ENCODE data around the gene C9orf40.

C9orf40 gene

DNA sequence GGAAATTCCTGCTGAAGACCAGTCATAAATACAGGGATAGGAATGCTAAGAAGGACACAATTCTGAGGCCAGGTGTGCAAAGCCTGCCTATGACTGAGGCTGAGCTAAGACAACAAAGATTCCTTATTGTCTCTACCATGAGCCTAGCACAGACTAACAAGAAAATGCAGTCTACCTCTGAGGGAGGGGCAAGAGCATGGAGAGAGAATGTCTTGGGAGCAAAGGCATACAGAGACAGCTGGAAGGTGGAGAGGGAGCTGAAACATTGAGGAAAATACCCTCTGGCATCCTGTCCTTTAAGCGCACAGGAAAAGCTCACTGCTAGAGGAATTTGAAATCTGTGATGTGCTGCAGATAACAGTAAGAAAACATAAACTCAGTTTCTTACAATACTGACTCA lies 8.8 kb upstream of the C9orf40 start:
- FAIRE-seq, result no peak
- TF ChIP-seq POLR2AphosphoS5 (IDR thresholded peaks at IDR 0.05; ENCODE audit: low read depth, low read length) (no peak), TAF1 (IDR thresholded peaks at IDR 0.05; ENCODE audit: borderline replicate concordance, low read depth, low read length) (no peak), POLR2A (IDR thresholded peaks at IDR 0.05; ENCODE audit: low read depth, low read length) (no peak)
- no peak for DNase-seq (ENCODE audit: insufficient read length)

DNA sequence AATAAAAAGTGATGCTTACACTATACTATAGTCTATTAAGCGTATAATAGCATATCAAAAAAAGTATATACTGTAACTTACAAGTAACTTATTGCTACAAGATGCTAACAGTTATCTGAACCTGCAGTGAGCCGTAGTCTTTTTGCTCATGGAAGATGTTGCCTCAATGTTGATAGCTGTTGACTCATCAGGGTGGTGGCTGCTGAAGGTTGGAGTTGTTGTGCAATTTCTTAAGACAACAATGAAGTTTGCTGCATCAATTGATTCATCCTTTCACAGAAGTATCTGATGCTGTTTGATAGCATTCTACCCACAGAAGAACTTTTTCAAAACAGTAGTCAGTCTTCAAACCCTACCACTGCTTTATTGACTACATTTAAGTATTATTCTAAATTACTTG lies 7.8 kb upstream of the C9orf40 start:
- TF ChIP-seq POLR2A (IDR thresholded peaks at IDR 0.05; ENCODE audit: low read depth, low read length) (no peak), POLR2AphosphoS5 (IDR thresholded peaks at IDR 0.05; ENCODE audit: low read depth, low read length) (no peak), TAF1 (IDR thresholded peaks at IDR 0.05; ENCODE audit: borderline replicate concordance, low read depth, low read length) (no peak)
- FAIRE-seq (no peak), DNase-seq (ENCODE audit: insufficient read length) (no peak)

DNA sequence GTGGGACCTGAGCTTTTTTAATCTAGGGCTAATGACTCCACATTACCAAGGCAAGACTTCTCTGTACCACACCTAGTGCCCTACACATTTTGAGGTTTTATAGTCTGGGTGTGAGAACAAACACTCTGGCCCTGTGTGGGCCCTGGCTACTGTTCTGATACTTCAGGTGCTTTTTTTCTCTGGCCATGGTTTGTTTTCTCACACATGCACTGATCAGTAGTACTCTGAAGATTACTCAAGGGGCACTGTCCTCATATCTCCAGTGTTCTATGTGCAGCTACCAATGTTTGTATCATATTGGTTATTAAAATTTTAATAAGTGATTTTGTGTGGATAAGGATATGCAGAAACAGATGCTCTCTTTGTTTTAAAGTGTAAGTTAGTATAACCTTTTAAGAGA lies 5.9 kb upstream of the C9orf40 start:
- TF ChIP-seq TAF1 (IDR thresholded peaks at IDR 0.05; ENCODE audit: borderline replicate concordance, low read depth, low read length), result no peak
- no peak for TF ChIP-seq POLR2AphosphoS5 (IDR thresholded peaks at IDR 0.05; ENCODE audit: low read depth, low read length)
- TF ChIP-seq POLR2A (IDR thresholded peaks at IDR 0.05; ENCODE audit: low read depth, low read length), result no peak
- FAIRE-seq, result no peak
- DNase-seq (ENCODE audit: insufficient read length), result no peak

DNA sequence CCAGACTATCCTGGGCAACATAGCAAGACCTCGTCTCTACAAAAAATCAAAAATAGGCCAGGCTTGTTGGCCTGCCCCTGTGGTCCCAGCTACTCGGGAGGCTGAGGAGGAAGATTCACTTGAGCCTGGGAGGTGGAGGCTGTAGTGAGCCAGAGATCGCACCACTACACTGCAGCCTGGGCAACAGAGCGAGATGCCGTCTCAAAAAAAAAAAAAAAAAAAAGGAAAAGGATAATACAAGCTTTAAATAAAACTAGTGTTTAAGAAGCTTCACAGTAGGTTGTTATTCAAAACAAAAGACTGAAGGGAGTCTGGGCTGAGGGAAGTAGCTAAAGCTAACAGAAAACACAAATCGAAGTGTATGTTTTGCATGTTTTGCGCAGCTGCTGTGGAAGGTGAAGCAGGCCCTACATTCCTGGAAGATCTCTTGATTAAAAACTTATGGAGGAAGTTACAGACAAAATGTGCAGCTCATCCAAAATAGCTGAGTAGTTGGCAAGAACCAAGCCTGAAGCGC lies 581 bp upstream of the C9orf40 start:
- DNase-seq (ENCODE audit: insufficient read length) (no peak), FAIRE-seq (no peak)
- TF ChIP-seq POLR2A (IDR thresholded peaks at IDR 0.05; ENCODE audit: low read depth, low read length) (no peak), TAF1 (IDR thresholded peaks at IDR 0.05; ENCODE audit: borderline replicate concordance, low read depth, low read length) (no peak), POLR2AphosphoS5 (IDR thresholded peaks at IDR 0.05; ENCODE audit: low read depth, low read length) (no peak)

DNA sequence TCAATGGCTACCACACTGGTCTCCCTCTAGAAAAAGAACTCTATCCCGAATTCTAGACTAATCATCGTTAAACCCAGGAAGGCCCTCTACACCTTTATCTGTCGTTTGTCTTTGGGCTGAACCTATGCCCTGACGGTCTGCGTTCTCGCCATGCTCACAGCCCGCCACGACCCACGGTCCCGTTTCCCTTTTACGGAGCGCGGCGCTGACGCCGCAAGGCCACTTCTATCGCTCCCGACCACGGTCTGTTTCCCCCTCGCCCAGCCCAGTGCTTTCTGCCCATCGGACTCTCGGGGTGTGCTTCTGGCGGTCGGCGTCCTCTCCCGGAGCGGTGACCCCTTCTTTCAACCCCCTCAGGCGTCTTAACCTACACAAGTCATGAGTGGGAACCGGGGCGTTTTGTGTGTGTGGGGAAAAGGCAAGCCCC lies 974 bp downstream of the C9orf40 start:
- TF ChIP-seq TAF1 (IDR thresholded peaks at IDR 0.05; ENCODE audit: borderline replicate concordance, low read depth, low read length) (no peak), POLR2A (IDR thresholded peaks at IDR 0.05; ENCODE audit: low read depth, low read length) (no peak), POLR2AphosphoS5 (IDR thresholded peaks at IDR 0.05; ENCODE audit: low read depth, low read length) (no peak; the same call in 1 of the 2 replicates)
- FAIRE-seq (peak; percentile 88), DNase-seq (ENCODE audit: insufficient read length) (no peak)

DNA sequence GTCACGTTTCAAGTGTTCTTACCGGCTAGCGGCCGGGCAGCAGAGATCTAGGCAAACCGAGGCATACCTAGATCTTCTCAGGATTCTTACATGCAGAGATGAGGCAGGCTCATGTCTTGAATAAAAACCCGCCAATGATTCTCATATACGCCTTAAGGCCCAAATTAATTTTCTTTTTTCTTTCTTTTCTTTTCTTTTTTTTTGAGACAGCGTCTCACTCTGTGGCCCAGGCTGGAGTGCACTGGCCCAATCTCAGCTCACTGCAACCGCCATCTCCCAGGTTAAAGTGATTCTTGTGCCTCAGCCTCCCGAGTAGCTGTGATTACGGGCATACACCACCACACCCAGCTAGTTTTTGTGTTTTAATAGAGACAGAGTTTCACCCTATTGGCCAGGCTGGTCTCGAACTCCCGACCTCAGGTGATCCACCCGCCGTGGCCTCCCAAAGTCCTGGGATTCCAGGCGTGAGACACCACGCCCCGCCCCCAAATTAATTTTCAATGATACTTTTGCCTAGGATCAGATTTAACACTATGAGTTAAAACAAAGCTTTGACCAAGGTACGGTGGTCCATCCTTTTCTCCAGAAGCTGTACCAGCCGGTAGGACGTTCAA lies 1.5 kb downstream of the C9orf40 start:
- no peak for DNase-seq (ENCODE audit: insufficient read length)
- TF ChIP-seq TAF1 (IDR thresholded peaks at IDR 0.05; ENCODE audit: borderline replicate concordance, low read depth, low read length), result no peak
- no peak for FAIRE-seq

DNA sequence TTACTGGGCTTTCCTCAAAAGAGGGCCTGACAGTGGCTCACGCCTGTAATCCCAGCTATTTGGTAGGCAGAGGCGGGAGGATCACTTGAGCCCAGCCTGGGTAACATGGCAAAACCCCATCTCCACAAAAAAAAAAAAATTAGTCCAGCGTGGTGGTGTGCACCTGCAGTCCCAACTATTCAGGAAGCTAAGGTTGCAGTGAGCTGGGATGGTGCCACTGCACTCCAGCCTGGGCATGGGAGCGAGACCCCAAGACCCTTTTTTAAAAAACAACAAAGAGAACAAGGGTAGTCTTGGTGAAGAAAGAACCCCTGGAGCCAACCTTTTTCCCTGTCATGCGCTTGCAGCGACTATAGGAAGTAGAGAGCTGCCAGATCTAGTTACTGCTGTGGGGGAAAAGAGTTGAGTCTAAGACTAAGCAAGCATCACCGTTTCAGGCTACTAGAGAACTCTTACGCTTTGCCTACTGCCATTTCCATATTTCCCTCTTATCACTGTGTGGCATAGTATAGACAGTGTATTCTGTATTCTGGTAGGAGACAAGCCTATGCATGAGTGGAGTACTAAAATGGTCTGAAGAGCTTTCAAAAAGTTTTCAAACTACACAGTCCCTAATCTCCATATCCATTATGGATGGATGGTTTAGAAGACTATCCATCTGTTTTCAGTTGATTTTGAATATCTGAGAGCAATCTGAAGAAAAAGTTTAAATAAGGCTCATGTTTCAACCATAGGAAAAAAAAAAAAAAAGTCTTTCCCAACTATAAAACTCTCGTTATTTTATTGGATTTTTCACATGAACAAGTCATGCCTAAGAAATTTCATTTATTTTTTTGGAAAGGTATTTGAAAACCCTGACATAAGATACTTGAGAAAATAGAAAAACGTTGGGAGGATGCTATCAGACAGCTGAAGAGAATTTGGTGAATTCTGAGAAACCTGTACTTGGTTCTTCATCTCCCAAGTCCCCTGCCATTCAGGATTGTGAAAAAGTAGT lies 2.6 kb downstream of the C9orf40 start:
- DNase-seq (ENCODE audit: insufficient read length) (no peak), FAIRE-seq (no peak)
- no peak for TF ChIP-seq POLR2A (IDR thresholded peaks at IDR 0.05; ENCODE audit: low read depth, low read length)
- TF ChIP-seq POLR2AphosphoS5 (IDR thresholded peaks at IDR 0.05; ENCODE audit: low read depth, low read length), result no peak
- no peak for TF ChIP-seq TAF1 (IDR thresholded peaks at IDR 0.05; ENCODE audit: borderline replicate concordance, low read depth, low read length)

DNA sequence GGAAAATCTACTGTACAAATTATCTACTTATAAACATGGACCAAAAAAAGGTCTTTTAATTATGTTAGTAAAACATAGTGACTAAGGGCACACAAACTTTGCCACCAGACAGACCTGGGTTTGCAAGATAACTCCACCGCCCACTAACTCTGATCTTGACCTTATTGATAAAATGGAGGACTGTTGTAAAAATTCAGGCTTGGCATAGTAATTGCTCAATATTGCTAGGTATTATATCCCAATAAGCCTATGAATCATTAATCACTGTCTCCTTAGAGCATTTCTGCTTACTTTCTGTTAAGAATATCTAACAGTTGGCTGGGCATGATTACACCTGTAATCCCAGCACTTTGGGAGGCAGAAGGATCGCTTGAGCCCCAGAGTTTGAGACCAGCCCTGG lies 3.8 kb downstream of the C9orf40 start:
- FAIRE-seq, result no peak
- no peak for DNase-seq (ENCODE audit: insufficient read length)
- TF ChIP-seq POLR2AphosphoS5 (IDR thresholded peaks at IDR 0.05; ENCODE audit: low read depth, low read length) (no peak), TAF1 (IDR thresholded peaks at IDR 0.05; ENCODE audit: borderline replicate concordance, low read depth, low read length) (no peak), POLR2A (IDR thresholded peaks at IDR 0.05; ENCODE audit: low read depth, low read length) (no peak)

DNA sequence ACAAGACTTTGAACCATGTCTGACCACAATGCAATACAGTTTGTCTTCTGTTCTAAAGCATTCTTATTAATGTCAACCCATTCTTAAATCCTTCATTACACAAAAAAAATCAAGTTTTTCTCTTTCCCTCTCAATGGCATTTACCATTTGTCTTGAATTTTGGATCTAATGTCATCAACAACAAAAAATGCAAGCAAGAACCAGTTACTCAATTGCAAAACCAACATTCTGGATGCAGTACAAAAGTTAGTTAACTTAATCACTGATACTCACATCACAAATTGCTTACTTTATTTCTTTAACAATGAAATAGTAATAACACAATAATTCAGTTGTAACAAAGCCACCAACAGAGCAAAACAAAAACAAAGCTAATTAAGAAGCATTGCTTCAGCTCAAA lies 6.0 kb downstream of the C9orf40 start:
- FAIRE-seq (no peak), DNase-seq (ENCODE audit: insufficient read length) (no peak)
- TF ChIP-seq POLR2A (IDR thresholded peaks at IDR 0.05; ENCODE audit: low read depth, low read length) (no peak), POLR2AphosphoS5 (IDR thresholded peaks at IDR 0.05; ENCODE audit: low read depth, low read length) (no peak), TAF1 (IDR thresholded peaks at IDR 0.05; ENCODE audit: borderline replicate concordance, low read depth, low read length) (no peak)

DNA sequence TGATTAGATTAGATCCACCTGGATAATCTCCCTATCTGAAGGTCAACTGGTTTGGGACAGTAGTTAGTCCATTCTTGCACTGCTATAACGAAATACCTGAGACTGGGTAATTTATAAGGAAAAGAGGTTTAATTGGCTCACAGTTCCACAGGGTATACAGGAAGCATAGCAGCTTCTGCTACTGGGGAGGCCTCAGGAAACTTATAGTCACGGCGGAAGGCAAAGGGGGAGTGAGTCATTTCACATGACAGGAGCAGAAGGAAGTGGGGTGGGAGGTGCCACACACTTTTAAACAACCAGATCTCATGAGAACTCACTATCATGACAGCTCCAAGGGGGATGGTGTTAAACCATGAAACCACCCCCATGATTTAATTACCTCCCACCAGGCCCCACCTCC lies 9.9 kb downstream of the C9orf40 start:
- TF ChIP-seq POLR2AphosphoS5 (IDR thresholded peaks at IDR 0.05; ENCODE audit: low read depth, low read length) (no peak), TAF1 (IDR thresholded peaks at IDR 0.05; ENCODE audit: borderline replicate concordance, low read depth, low read length) (no peak), POLR2A (IDR thresholded peaks at IDR 0.05; ENCODE audit: low read depth, low read length) (no peak)
- FAIRE-seq (peak; percentile 36), DNase-seq (ENCODE audit: insufficient read length) (no peak)

DNA sequence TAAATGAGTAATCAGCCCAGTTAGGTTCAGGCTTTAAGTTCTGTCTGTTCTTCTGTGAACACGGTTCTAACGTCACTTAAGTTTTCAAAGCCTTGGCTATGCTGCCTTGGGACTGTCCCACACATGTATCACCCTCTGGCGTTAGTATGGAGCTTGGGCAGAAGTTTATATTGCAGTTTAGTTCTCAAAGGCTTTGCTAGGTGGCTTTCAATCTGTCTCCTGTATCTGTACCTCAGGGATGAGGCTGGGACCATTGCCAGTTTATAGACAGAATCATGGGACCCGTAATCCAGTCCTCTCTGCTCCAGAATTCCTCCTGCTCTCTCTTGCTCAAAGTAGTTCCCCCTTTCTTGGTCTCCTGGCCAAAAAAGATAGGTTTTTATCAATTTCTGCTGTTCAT lies 12.1 kb downstream of the C9orf40 start:
- no peak for TF ChIP-seq POLR2AphosphoS5 (IDR thresholded peaks at IDR 0.05; ENCODE audit: low read depth, low read length)
- TF ChIP-seq TAF1 (IDR thresholded peaks at IDR 0.05; ENCODE audit: borderline replicate concordance, low read depth, low read length), result no peak
- FAIRE-seq (no peak), DNase-seq (ENCODE audit: insufficient read length) (no peak)

DNA sequence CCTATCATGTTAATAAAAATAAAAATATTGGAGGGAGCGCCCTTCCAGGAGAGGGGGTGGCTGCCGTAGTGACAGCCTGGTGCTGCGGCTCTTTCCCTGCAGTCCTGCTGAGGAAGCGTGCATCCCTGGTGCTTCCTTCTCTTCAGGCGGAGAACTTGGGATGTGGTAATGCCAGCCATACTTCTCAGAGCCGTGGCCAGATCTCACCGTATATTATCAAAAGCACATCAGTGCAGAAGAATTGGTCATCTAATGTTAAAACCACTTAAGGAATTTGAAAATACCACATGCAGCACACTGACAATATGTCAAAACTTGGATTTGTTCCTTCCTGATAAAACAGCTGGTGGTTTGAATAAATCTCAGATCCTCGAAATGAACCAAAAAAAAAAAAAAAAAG lies 17.7 kb downstream of the C9orf40 start:
- TF ChIP-seq POLR2AphosphoS5 (IDR thresholded peaks at IDR 0.05; ENCODE audit: low read depth, low read length) (no peak), TAF1 (IDR thresholded peaks at IDR 0.05; ENCODE audit: borderline replicate concordance, low read depth, low read length) (no peak), POLR2A (IDR thresholded peaks at IDR 0.05; ENCODE audit: low read depth, low read length) (no peak)
- FAIRE-seq, result no peak
- no peak for DNase-seq (ENCODE audit: insufficient read length)
